ENCODE measurements around the gene ELAPOR2.

DNA sequence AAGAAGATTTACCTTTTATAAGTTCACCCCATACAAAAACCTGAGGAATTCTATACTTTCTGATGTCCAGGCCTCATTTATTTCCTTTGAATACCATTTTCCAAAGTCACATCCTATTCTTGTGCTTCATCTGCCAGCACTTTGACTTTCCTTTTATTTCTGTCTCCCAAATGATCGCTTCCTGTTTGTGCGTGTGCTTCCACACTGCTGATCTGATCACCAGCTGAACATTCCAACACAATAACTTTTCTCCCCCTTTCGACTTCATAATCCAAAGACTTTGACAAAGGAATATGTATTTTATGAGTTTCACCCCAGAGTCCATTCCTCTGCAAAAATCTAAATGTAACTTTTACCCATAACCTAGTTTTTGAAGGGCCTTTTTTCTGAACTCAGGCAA, 3.1 kb downstream of the ELAPOR2 start:
- TF ChIP-seq, protein P1, sequence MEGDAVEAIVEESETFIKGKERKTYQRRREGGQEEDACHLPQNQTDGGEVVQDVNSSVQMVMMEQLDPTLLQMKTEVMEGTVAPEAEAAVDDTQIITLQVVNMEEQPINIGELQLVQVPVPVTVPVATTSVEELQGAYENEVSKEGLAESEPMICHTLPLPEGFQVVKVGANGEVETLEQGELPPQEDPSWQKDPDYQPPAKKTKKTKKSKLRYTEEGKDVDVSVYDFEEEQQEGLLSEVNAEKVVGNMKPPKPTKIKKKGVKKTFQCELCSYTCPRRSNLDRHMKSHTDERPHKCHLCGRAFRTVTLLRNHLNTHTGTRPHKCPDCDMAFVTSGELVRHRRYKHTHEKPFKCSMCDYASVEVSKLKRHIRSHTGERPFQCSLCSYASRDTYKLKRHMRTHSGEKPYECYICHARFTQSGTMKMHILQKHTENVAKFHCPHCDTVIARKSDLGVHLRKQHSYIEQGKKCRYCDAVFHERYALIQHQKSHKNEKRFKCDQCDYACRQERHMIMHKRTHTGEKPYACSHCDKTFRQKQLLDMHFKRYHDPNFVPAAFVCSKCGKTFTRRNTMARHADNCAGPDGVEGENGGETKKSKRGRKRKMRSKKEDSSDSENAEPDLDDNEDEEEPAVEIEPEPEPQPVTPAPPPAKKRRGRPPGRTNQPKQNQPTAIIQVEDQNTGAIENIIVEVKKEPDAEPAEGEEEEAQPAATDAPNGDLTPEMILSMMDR (IDR thresholded peaks at IDR 0.05 in 8 of 11, conservative IDR thresholded peaks at IDR 0.05 in 3 of 11), result no peak
- TF ChIP-seq POLR2A (IDR thresholded peaks at IDR 0.05), result no peak

All from spleen (tissue), 7 donors.